Hematopoietic multipotent progenitor cell treated with erythropoietin and hydrocortisone succinate and interleukin-3 and kit ligand, for 15 days (in vitro differentiated cells): Measurements from ENCODE around the gene SHD.
"Not testable (repeated sequence)": the region's sequence is repeated elsewhere in the genome, so short reads cannot be mapped to it uniquely, and the experiment has no call there.

Source experiments
- DNase-seq: peaks from one replicate; pipeline ENCODE4 v3.0.0-alpha.2; 2015; ENCODE audit warnings: low spot score

The SHD gene, protein sequence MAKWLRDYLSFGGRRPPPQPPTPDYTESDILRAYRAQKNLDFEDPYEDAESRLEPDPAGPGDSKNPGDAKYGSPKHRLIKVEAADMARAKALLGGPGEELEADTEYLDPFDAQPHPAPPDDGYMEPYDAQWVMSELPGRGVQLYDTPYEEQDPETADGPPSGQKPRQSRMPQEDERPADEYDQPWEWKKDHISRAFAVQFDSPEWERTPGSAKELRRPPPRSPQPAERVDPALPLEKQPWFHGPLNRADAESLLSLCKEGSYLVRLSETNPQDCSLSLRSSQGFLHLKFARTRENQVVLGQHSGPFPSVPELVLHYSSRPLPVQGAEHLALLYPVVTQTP

DNA sequence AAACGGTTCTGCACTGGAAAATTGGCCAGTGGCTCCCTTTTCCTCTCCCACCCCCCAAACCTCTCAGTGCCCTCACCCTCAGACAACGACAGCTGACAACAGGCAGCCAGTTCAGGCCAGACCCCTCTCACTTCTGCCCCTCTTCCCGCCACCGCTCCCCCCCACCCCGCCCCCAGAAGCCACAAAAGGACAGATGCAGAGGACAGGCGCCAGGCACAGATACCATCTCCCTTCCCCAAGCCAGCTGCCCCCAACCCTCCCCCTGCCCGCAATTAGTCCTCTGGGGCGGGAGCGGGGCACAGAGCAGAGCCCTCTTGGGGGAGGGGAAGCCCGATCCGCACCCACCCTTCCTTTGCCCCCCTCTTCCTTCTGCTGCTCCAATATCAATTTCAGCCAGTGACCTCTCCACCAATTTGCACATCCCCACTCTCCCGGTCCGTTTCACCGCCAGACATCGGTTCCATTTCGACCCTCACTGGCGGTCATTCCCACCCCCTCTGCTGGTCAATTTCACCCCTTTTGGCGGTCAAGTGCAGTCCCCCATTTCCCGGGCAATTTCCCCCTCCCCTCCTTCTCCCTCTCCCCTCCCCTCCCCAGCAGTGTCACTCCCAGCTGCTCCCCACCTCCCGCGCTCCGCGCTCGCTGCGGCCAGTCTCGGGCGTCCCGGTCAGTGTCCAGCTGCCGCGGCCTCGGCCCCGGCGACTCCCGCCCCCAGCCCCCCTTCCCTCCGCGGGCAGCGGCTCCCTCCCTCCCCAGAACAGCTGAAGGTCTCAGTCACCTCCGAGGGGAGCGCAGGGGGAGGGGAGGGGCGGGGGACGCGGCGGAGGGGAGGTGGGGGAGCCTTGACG is at the start of gene SHD:
Gene SHD (plus strand): TSS at position 848 of the 848 bp plus-strand sequence. CDS start 798 bp downstream, outside the sequence.
- DNase-seq = no peak

DNA sequence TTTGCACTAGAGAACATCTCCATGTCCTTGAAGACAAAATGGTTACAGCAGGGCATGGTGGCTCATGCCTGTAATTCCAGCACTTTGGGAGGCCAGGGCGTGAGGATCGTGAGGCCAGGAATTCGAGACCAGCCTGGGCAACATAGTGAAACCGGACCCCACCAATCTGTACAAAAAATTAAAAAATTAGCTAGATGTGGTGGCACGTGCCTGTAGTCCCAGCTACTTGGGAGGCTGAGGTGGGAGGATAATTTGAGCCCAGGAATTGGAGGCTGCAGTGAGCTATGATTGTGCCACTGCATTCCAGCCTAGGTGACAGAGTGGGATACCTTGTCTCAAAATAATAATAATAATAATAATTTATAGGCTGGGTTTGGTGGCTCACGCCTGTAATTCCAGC is 48.8 kb upstream of the SHD start:
- not testable (repeated sequence) for DNase-seq

DNA sequence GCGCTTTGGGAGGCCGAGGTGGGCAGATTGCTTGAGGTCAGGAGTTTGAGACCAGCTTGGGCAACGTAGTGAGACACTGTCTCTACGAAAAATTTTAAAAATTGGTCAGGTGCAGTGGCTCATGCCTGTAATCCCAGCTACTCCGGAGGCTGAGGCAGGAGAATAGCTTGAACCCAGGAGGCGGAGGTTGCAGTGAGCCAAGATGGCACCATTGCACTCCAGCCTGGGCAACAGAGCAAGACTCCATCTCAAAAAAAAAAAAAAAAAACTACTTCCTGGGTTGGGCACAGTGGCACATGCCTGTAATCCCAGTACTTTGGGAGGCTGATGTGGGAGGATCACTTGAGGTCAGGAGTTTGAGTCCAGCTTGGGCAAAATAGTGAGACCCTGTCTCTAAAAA is 47.5 kb upstream of the SHD start:
- not testable (repeated sequence) for DNase-seq

DNA sequence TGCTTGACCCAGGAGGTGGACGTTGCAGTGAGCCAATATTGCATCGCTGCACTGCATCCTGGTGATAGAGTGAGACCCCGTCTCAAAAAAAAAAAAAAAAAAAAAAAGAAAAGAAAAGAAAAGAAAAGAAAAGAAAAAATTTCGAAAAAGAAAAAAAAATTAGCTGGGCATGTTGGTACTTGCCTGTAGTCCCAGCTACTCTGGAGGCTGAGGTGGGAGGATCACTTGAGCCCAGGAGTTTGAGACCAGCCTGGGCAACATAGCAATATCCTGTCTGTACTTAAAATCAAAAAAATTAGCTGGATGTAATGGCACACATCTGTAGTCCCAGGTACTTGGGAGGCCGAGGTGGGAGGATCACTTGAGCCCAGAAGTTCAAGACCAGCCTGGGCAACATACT is 46.9 kb upstream of the SHD start:
- DNase-seq = not testable (repeated sequence)

DNA sequence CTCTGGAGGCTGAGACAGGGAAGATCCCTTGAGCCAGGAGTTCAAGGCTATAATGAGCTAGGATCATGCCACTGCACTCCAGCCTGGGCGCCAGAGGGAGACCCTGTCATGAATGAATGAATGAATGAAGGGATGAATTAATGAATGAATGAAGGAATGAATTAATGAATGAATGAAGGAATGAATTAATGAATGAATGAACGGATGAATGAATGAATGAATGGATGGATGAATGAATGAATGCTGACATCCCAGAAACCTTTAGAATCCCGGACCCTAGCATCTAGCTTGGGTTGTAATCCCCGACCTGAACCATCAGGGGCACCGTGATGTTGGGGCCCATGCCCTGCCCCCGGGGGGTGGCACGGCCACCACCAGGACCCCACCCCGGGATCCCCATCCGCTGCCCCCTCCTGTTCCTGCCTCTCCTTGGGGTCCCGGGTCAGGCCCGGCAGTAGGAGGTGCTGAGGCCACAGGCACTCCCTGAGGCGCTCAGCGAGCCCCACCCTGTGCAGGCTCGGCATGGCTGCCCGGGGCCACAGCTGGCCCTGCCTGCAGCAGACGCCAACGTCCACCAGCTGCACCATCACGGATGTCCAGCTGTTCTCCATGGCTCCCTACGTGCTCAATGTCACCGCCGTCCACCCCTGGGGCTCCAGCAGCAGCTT is 46.3 kb upstream of the SHD start:
- DNase-seq = no peak

DNA sequence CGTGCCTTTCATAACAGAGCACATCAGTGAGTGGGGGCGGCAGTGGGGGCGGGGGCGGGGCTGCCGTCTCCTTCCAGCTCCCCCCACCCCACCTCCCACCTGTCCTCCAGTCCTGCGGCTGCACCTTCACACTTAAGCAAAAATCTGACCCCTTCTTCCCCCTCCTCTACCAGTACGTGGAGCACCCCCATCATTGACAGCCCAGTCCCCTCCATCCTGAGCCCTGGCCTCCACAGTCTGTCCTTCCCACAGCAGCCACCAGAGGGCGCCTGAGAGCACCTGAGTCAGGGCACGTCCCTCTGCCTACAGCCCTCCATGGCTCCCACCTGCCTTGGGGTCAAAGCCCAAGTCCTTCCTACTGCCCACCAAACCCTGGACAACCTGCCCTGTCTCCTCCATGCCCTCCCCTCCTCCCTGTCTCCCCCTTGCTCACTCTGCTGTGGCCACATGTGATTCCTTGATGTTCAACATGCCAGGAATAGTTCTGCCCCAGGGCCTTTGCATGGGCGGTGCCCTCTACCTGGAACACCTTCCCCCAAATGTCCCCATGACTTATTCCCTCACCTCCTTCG is 45.7 kb upstream of the SHD start:
- DNase-seq = peak; percentile 69

DNA sequence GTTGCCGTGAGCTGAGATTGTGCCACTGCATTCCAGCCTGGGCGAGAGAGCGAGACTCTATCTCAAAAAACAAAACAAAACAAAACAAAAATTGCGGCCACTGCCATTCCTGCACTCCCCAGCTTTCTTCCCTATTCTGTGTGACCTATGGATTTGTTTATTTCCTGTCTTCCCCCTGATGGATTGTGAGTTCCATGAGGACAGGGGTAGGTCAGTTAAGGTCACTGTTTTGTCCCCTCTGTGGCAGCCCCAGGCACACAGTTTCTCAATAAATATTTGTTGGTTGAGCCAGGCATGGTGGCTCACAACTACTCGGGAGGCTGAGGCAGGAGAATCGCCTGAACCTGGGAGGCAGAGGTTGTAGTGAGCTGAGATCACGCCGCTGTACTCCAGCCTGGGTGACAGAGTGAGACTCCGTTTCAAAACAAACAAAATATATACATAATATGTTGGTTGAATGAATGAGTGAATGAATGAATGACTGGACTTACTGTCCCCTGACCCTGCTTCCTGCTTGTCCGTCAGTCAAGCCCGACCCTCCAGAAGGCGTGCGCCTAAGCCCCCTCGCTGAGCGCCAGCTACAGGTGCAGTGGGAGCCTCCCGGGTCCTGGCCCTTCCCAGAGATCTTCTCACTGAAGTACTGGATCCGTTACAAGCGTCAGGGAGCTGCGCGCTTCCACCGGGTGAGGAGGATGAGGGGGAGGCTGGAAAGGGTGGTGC is 44.8 kb upstream of the SHD start:
- no peak for DNase-seq

DNA sequence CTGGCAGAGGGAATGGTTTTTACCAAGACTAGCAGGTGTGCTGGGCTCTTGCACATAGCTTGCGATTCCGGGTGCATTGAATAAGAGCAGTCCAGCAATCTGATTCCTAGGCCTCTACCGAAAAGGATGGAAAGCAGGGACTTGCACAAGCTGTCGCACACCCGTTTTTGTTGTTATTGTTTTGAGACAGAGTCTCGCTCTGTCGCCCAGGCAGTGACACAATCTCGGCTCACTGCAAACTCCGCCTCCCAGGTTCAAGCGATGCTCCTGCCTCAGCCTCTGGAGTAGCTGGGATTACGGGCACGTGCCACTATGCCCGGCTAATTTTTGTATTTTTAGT is 44.2 kb upstream of the SHD start:
- no peak for DNase-seq

DNA sequence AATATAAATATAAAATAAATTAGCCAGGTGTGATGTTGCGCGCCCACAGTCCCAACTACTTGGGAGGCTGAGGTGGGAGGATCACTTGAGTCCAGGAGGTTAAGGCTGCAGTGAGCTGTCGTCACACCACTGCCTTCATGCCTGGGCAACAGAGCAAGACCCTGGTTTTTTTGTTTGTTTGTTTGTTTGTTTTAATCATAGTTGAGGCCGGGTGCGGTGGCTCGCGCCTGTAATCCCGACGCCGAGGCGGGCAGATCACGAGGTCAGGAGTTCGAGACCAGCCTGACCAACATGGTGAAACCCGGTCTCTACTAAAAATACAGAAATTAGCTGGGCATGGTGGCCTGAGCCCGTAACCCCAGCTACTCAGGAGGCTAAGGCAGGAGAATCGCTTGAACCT is 41.6 kb upstream of the SHD start:
- not testable (repeated sequence) for DNase-seq

DNA sequence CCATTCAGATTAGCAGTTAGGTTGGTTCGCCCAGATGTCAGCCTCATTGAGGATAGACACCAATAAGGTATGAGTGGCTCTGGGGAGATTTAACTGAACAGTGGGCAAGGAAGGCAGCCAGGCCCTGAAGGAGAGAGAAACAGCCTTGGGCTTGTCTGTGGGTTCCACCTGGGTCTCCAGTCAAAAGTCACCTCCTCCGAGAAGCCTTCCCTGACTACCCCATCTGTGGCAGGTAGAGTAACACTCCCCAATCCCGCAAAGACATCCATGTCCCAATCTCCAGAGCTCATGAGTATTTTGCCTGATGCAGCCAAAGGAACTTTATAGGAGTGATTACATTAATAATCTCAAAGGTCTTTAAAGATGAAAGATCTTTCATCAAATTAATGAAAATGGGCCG is 40.2 kb upstream of the SHD start:
- DNase-seq = no peak

DNA sequence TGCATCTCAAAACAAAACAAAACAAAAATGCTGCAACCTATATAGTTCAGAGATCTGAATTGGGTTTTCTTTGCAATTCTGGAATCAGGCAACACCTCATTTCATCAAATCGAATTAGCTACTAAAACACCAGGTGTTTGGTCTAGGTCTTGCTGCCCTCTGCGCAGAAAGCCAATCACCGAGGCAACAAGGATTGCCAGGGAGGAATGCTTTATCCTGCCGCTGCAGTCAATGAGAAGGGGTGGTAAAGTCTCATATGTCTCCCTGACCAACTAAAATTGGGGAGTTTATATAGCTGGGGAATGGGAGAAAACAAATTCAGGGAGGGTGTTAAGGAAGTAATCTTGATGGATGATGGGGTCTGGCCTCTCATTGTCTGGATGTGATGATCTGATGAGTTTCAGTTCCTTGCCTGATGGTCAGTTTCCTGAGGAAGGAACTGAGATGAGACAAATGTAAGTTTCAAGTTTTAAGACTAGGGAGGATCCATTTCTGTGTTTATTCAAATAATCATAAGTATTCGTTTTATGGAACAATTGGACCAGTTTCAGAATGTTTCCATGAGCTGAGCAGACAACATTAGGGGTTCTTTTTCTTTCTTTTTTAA is 37.1 kb upstream of the SHD start:
- no peak for DNase-seq

DNA sequence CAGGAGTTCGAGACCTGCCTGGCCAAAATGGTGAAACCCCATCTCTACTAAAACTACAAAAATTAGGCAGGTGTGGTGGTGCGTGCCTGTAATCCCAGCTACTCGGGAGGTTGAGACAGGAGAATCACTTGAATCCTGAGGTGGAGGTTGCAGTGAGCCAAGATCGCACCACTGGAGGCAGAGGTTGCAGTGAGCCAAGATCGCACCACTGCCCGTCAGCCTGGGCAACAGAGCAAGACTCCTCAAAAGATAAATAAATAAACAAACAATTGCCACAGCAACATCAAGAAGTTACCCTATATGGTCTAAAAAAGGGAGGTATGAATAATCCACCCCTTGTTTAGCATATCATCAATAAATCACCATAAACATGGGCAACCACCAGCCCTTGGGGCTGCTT is 33.1 kb upstream of the SHD start:
- DNase-seq = not testable (repeated sequence)

DNA sequence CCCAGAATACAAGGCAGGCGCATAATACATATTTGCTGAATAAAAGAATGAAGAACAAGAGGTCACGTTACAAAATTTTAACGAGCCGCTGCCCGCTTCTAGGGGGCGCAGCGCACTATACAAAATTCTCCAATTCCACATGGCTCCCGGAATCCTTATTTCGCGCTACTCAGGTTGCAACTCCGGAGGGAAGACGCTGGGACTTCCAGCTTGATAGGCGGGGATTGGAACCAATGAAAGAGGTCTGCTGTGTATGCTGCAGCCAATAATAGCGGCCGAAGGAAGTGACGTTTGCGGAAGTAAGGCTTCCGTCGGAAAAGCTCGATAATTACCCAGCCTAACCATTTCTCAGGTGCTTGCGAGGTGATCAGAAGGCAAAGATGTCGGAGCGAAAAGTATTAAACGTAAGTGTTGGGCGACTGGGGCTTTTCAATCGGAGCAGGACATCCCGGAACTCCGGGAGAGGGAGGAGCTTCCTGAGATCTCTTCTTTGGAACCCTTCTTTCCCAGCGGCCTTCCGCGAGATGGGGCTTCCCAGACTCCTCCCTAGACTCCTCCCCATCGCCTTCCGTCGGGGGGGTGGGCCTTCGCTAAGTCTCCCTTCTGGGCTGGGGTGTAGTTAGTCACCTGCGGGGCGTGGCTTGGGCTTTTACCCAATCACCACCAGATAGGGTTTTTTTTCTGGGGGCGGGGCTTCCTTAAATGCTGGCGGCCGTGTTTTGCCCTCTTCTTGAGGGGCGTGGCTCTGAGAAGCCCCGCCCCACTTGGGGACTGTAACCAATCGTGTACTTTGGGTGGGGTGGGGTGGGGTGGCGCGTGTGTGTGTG is 32.1 kb upstream of the SHD start, which contains the start of gene YJU2:
Gene YJU2 (plus strand): TSS at position 314 of the 827 bp plus-strand sequence. CDS start 67 bp downstream, at position 381.
- DNase-seq = peak; percentile 99

DNA sequence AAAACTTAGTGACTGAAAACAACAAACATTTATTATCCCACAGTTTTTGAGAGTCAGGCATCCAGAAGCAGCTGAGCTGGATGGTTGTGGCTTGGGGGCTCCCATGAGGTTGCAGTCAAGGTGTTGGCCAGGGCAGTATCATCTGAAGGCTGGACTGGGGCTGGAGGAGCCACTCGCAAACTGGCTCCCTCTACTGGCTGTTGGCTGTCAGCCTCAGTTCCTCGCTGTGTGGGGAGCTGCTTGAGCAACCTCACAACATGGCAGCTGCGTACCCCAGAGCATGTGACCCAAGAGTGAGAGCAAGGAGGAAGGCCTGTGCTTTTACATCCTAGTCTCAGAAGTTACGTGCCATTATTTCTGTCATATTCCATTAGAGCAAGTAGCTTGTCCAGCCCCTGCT is 22.5 kb upstream of the SHD start:
- DNase-seq = no peak

DNA sequence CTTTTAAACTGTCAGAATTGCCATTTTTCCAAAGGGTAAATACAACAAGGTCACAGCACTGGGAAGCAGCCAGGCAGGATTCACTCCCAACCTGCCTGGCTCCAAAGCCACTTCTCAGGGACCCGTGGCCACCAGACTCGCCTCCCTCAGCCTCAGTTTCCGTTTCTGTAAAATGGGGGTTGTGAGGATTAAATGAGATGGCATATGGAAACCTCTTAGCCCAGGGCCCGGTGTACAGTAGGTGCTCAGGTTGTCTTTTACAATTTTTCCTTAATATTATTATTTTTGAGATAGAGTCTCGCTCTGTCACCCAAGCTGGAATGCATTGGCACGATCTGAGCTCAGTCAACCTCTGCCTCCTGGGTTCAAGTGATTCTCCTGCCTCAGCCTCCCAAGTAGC is 22.0 kb upstream of the SHD start:
- DNase-seq = no peak

DNA sequence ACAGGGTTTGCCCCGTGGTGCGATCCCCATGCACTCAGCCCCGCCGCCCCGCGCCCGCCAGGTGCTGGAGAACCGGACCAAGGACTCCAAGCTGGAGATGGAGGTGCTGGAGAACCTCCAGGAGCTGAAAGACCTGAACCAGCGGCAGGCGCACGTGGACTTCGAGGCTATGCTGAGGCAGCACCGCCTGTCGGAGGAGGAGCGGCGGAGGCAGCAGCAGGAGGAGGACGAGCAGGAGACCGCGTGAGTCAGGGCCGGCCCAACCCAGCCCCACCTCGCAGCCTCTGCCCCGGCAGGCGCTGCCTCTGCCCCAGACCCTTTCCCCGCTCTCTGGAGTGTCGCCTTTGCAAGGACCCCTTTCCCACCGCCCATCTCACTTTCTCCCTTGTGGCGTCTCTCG is 20.9 kb upstream of the SHD start:
- no peak for DNase-seq

DNA sequence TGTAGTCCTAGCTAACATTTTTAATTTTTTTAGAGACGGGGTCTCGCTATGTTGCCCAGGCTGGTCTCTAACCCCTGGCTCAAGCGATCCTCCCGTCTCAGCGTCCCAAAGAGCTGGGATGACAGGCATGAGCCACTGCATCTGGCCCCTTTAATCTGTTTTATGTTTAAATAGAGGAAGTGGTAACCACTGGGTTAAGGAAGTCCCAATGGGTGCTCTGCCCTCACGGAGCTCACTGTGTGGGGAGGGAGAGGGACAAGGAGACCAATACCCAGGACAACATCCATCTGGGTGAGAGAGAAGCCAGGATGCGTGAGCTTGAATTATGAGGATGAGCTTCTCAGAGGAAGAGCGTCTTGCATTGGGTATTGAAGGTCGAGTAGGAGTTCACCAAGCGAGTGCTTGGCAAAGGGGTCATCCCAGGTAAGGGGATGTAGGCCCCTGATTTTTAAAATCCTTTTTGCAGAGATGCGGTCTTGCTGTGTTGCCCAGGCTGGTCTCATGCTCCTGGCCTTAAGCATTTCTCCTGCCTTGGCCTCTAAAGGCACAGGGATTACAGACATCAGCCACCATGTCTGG is 18.4 kb upstream of the SHD start:
- DNase-seq = no peak

DNA sequence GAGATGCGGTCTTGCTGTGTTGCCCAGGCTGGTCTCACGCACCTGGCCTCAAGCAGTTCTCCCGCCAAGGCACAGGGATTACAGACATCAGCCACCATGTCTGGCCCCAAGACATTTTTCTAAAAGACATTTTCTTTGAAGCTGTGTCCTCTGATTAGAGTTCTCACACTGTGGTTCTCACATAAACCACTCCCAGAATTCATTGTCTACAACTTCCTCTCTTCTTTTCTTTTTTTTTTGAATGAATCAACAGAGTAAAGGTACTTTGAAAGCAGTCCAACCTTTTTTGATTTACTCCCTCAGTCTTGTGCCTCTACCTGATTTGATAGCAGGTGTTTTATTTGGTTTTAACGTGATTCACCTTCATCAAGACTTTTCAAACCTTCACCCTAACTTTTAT is 14.3 kb upstream of the SHD start:
- DNase-seq = no peak

DNA sequence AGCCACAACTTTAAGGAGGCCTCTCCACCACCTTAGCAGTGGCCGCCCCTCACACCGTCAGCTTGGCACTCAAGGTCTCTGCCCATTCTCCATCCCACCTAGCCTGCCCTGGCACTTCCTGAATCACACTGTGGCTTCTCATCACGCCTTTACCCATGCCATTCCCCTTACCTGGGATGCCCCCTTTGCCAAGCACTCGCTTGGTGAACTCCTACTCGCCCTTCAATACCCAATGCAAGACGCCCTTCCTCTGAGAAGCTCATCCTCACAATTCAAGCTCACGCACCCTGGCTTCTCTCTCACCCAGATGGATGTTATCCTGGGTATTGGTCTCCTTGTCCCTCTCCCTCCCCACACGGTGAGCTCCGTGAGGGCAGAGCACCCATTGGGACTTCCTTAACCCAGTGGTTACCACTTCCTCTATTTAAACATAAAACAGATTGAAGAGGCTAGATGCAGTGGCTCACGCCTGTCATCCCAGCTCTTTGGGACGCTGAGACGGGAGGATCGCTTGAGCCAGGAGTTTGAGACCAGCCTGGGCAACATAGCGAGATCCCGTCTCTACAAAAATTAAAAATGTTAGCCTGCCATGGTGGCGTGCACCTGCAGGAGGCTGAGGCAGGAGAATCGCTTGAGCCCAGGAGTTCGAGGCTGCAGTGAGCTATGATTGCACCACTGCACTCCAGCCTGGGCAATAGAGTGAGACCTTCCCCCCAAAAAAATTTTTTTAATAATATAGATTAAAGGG is 12.6 kb upstream of the SHD start:
- DNase-seq = no peak
